Transverse colon (tissue), 4 donors: ENCODE data around the gene WDR49. TPM values are rescaled to one million over a fixed set of nuclear protein-coding genes. Genes with fewer than 3 reads are reported as not detected.

Experiments used
- DNase-seq: peaks from one replicate; pipeline ENCODE4 v3.0.0-alpha.2; 2019
- H3K27ac ChIP-seq, 4 donors: fragments of 200-600 bp; sonication (generic); 2 replicates each; pipeline ENCODE4 v1.5.1; 2016 to 2018; ENCODE audit warnings: inconsistent platforms in 4 of 4
- H3K27me3 ChIP-seq: fragments of 200-600 bp; sonication (generic); 2 replicates; pipeline ENCODE4 v1.5.1; 2017; ENCODE audit warnings: inconsistent platforms
- H3K36me3 ChIP-seq, 4 donors: fragments of 200-600 bp; sonication (generic); 2 replicates each; pipeline ENCODE4 v1.5.1; 2017 to 2019; ENCODE audit warnings: inconsistent platforms in 4 of 4
- H3K4me1 ChIP-seq, 4 donors: fragments of 200-600 bp; sonication (generic); 2 replicates each; pipeline ENCODE4 v1.5.1; 2017 to 2020; ENCODE audit warnings: inconsistent platforms in 4 of 4
- H3K4me3 ChIP-seq, 4 donors: fragments of 200-600 bp; sonication (generic); 1 replicate in 1 of 4; 2 replicates in 3 of 4; pipeline versions ENCODE4 v1.5.1 to v1.6.1; 2017 to 2019; ENCODE audit warnings: inconsistent platforms in 4 of 4
- H3K9me3 ChIP-seq, 2 donors: fragments of 200-600 bp; sonication (generic); 2 replicates each; pipeline ENCODE4 v1.5.1; 2017 to 2019; ENCODE audit warnings: inconsistent platforms in 2 of 2
- CTCF ChIP-seq, 5 experiments: fragments of 200-600 bp in 3 of 5; fragments of 450-650 bp in 2 of 5; sonication (generic) in 3 of 5; IDR thresholded peaks; 1 replicate in 2 of 5; 2 replicates in 3 of 5; pipeline ENCODE4 v1.5.1; 2016 to 2017; ENCODE audit warnings: antibody characterized with exemption in 5 of 5, inconsistent platforms in 3 of 5, mild to moderate bottlenecking in 2 of 5, moderate library complexity in 1 of 5
- EP300 ChIP-seq: sonication (generic); formaldehyde crosslinking; IDR thresholded peaks from one replicate; pipeline ENCODE4 v1.6.1; 2017; ENCODE audit warnings: antibody characterized with exemption, low read depth
- POLR2A ChIP-seq: fragments of 450-650 bp; IDR thresholded peaks from one replicate; pipeline ENCODE4 v1.6.1; 2016; ENCODE audit warnings: antibody characterized with exemption, mild to moderate bottlenecking, moderate library complexity
- POLR2AphosphoS5 ChIP-seq, 3 donors: sonication (generic); formaldehyde crosslinking; IDR thresholded peaks; one replicate each; pipeline ENCODE4 v1.6.1; 2016; ENCODE audit warnings: antibody characterized with exemption in 3 of 3
- WGBS, 2 donors: methylation state at CpG; one replicate each; pipeline ENCODE4 v1.1.5; 2018; ENCODE audit warnings: low coverage in 1 of 2; 5-methylcytosine and 5-hydroxymethylcytosine counted together
- in situ Hi-C, 4 donors: fragments of 200-750 bp; cut with MboI; loops; one replicate each; pipeline versions ENCODE4 v1.15.0 to v1.15.1; 2017; ENCODE audit warnings: low sequenced_read_pairs in 3 of 4, low pct_ligation_motif_present in 1 of 4, low pct_unique_long_range_greater_than_20kb in 1 of 4
- intact Hi-C: fragments of 100-400 bp; cut with DNase I; formaldehyde crosslinking; loops from one replicate; pipeline ENCODE4 v1.15.1; 2023; ENCODE audit warnings: low total_unique reads
- total RNA-seq, 4 donors: library from RNA; depleted of rRNA; stranded (reverse); fragments of >200 nt; gene quantifications; one replicate each; pipeline ENCODE4 v1.1.0, GENCODE V29; 2016

Gene WDR49
- total RNA-seq, 4 donors from 2014 or later: 0.96 TPM; not detected in 3

DNA sequence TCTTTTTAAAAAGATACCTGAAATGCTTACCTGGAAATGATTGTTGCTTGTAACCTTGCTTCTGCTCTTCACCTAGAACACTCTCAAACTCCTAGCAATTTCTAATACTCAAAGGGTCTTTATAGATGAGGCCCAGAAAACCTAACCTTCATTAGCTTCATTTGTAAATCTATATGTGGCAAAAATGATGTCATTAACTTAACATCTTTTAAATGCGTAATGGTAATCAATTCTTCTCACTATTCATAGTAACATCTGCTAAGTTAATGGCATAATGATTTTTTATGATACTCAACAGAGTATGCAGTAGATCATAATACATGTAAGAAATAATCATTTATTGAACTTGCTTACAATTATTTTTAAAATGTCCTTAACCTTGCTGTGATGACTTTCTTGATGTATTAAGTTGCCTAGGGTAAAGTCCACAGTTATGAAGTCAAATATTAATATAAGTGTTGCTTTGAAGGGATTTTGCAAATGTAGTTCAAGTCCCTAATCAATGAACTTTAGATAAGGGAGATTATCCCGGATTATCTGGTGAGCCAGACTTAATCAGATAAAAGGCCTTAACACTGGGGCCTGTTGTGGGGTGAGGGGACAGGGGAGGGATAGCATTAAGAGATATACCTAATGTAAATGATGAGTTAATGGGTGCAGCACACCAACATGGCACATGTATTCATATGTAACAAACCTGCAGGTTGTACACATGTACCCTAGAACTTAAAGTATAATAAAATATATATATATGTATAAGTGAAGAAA is 169.8 kb downstream of the WDR49 start:
- no peak for TF ChIP-seq CTCF (IDR thresholded peaks at IDR 0.05)
- no peak for TF ChIP-seq POLR2AphosphoS5 (IDR thresholded peaks at IDR 0.05)
- no peak for TF ChIP-seq POLR2A
- no peak for TF ChIP-seq EP300
- WGBS, 2 donors: 59 to 83% methylated on average over 2 of the region's 2 CpGs
- H3K4me1 ChIP-seq: no peaks in the 10 kb centered on the region

DNA sequence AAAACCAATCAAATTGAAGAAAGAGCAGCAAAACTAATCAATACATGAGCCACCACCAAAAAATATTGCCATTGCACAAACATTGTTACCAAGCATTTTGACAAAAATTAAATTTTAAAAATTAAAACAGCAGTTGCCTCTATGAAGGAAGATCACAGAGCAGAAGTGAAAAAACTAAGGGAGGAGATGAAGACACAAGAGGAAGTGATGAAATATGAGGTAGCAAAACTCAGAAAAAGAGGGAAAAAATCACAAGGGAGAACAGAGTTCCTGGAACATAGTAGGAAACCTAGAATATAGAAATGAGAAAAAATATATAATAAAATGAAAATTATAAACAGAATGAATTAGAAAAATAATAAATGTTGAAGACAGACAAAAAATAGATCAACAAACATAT is 172.6 kb downstream of the WDR49 start:
- DNase-seq: no peak
- no peak overlapping the region for H3K27ac ChIP-seq
- H3K4me3 ChIP-seq: no peak overlapping the region
- no peaks in the 10 kb centered on the region for H3K9me3 ChIP-seq
- intact Hi-C loops: no loop called here
- H3K4me1 ChIP-seq: no peaks in the 10 kb centered on the region
- H3K36me3 ChIP-seq: no peaks in the 10 kb centered on the region
- no peak for TF ChIP-seq POLR2AphosphoS5 (IDR thresholded peaks at IDR 0.05)
- no peak for TF ChIP-seq POLR2A
- no peak for TF ChIP-seq EP300
- in situ Hi-C loops: no loop called here
- no peaks in the 10 kb centered on the region for H3K27me3 ChIP-seq

More for the DNA sequence above, 169.8 kb downstream of the WDR49 start:
- intact Hi-C loops: no loop called here
- H3K36me3 ChIP-seq: no peaks in the 10 kb centered on the region
- no peak overlapping the region for H3K4me3 ChIP-seq
- no peak overlapping the region for H3K27ac ChIP-seq
- no peak for DNase-seq
- H3K27me3 ChIP-seq: no peaks in the 10 kb centered on the region
- in situ Hi-C loops: no loop called here
- H3K9me3 ChIP-seq: no peaks in the 10 kb centered on the region

DNA sequence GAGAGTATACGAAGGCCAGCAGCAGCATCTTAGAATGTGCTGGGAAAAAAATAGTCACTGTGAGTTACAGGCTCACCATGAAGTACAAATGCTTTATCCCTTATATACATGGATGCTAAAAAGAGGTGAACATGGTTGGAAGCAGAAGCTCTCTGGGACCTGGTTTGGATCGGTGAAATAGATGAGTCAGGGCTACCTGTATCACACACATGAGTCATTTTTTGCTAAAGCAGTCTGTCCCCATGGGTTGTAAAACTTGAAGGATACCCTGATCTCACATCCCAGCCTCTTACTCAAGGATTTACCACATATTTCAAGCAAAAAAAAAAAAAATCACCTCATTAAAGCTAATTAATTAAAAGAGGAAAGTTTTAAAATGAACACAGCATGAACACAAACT is 173.0 kb downstream of the WDR49 start:
- no peak for DNase-seq
- Histone ChIP-seq H3K4me1 (no peaks in the 10 kb centered on the region), H3K27me3 (no peaks in the 10 kb centered on the region), H3K9me3 (no peaks in the 10 kb centered on the region), H3K36me3 (no peaks in the 10 kb centered on the region), H3K27ac (no peak overlapping the region), H3K4me3 (no peak overlapping the region)
- in situ Hi-C loops (no loop called here), intact Hi-C loops (no loop called here)
- TF ChIP-seq POLR2A (no peak), CTCF (IDR thresholded peaks at IDR 0.05) (no peak), EP300 (no peak), POLR2AphosphoS5 (IDR thresholded peaks at IDR 0.05) (no peak)
- 59 to 84% methylated on average over 2 of the region's 2 CpGs for WGBS, 2 donors

DNA sequence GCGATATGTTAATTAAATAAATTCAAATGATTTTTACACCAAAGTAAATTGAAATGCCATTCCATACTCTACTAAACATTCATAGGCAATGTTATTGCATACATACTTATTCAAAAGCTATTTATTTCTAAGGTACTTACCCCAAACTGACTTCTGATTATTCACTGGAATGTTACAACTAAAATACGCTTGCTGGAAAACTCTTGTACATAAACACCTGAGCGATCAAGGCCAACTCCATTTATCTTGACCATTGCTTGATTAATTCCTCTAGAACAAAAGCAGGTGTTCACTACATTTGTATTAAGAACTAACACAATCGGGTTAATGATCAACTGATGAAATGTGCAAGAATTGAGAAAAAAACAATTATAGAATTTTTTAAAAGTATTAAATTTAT is 179.9 kb downstream of the WDR49 start, which contains the start of gene SERPINI2:
SERPINI2 (minus strand) TSS at position 180 of the 400 bp plus-strand sequence. CDS start 2,208 bp downstream, outside the sequence.
- intact Hi-C loops: no loop called here
- WGBS, 2 donors: 79% methylated on average over 4 of the region's 4 CpGs
- no peak for DNase-seq

More for the DNA sequence above, 179.9 kb downstream of the WDR49 start, which contains the start of gene SERPINI2:
- no peaks in the 10 kb centered on the region for H3K4me1 ChIP-seq
- no peak within 1 kb of the TSS for H3K4me3 ChIP-seq
- in situ Hi-C loops: no loop called here
- H3K9me3 ChIP-seq: no peaks in the 10 kb centered on the region
- TF ChIP-seq EP300: no peak
- TF ChIP-seq CTCF (IDR thresholded peaks at IDR 0.05): no peak
- no peak for TF ChIP-seq POLR2A
- no peak for TF ChIP-seq POLR2AphosphoS5 (IDR thresholded peaks at IDR 0.05)
- H3K27ac ChIP-seq: no peak within 1 kb of the TSS
- H3K36me3 ChIP-seq: no peaks in the 10 kb centered on the region
- H3K27me3 ChIP-seq: no peaks in the 10 kb centered on the region
